Activated B cell treated with CpG ODN at 0.5 μM for 24 hours (primary cell): Measurements from ENCODE around the gene RPL35. TPM values are rescaled to one million over a fixed set of nuclear protein-coding genes. Genes with fewer than 3 reads are reported as not detected.

Experiments
- ATAC-seq: fragments of 200-7000 bp; cut with Tn5 transposase; one replicate; pipeline ENCODE4 v1.10.0; 2021; ENCODE audit warnings: low read depth, mild to moderate bottlenecking, moderate library complexity
- CTCF ChIA-PET: fragments of 350-600 bp; sonication (Branson Sonifier 250); formaldehyde crosslinking; loops from one replicate; lab custom pipeline; 2021; ENCODE audit warnings: antibody characterized with exemption; lab: Charles Lee
- POLR2A ChIA-PET: fragments of 350-600 bp; sonication (Branson Sonifier 250); formaldehyde crosslinking; loops from one replicate; lab custom pipeline; 2021; ENCODE audit warnings: antibody characterized with exemption; lab: Charles Lee
- DNase-seq: peaks from one replicate; pipeline ENCODE4 v3.0.0; 2022
- H3K27ac Mint-ChIP-seq: one replicate; pipeline ENCODE4 v1.8.0; 2020; ENCODE audit warnings: mixed read lengths
- H3K27me3 Mint-ChIP-seq: one replicate; pipeline ENCODE4 v1.8.0; 2021; ENCODE audit warnings: mixed read lengths
- H3K36me3 Mint-ChIP-seq: one replicate; pipeline ENCODE4 v1.8.0; 2021; ENCODE audit warnings: low read depth, mixed read lengths
- H3K4me1 Mint-ChIP-seq: one replicate; pipeline ENCODE4 v1.8.0; 2021; ENCODE audit warnings: mixed read lengths
- H3K4me3 Mint-ChIP-seq: one replicate; pipeline ENCODE4 v1.8.0; 2020; ENCODE audit warnings: mild to moderate bottlenecking, mixed read lengths
- H3K9me3 Mint-ChIP-seq: one replicate; pipeline ENCODE4 v1.8.0; 2020; ENCODE audit warnings: mixed read lengths
- intact Hi-C: fragments of 100-400 bp; cut with micrococcal nuclease; formaldehyde crosslinking; loops from one replicate; pipeline ENCODE4 v1.15.1; 2024
- total RNA-seq: library from RNA; stranded (reverse); gene quantifications from 2 replicates; pipeline ENCODE4 v1.2.3, GENCODE V29; 2022
- TF ChIP-seq, protein P1 (sequence below): fragments of 200-600 bp; IDR thresholded peaks from one replicate; pipeline ENCODE4 v1.8.0; 2022; ENCODE audit warnings: antibody characterized with exemption, mild to moderate bottlenecking

Gene RPL35
- total RNA-seq, 1 donor from 2014 or later: 2,037 TPM

DNA sequence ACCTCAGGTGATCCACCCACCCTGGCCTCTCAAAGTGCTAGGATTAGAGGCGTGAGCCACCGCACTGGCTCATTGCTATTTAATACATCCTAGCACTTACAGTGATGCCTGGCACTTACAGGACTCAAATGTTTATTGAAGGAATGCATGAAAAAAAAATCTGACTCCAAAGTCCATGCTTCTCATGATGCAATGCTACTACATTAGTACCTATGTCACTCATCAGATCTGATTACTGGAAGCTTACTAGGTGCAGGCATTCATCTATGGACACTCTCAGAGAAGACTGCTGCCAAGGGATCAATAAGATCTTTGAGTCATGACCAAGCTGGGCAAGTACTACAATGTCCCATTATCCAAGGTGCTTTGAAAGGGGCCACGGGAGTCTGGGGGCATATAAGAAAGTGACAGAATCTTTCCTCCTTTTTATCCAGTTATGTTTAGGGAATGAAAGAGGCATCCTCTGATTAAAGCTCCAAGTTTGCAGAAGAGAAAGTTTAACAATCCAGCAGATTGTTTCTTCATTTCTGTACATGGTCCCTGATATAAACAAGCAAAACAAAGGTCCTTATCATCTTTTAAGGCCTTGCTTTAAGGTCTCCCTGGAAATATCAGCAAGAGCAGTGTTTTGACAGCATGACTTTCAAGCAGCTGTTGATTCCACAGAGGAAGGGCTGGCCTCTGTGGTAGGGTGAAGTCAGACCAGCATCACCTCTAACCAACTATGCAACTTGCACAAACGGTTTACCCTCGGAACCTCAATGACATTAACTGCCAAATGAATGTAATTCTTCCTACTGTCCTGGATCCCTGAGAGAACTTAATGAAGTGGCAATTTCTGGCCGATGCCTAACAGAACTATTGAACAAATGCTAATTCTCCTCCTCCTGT, 36.1 kb upstream of the RPL35 start:
- ATAC-seq (no peak), DNase-seq (no peak)
- intact Hi-C loops: loop anchor here (10.0 kb wide), 1 partner anchor 477 kb away; no protein-coding TSS in a partner anchor
- Mint-ChIP-seq H3K36me3 (peaks cover 66% of the 10 kb centered on the region), H3K4me3 (no peak overlapping the region), H3K27me3 (no peaks in the 10 kb centered on the region), H3K9me3 (no peaks in the 10 kb centered on the region), H3K27ac (no peak overlapping the region), H3K4me1 (no peaks in the 10 kb centered on the region)
- ChIA-PET POLR2A (no interaction called here), CTCF (interaction anchor here (1.1 kb wide), 1 partner anchor 124 kb away, joined by 3 read pairs; no protein-coding TSS in a partner anchor)
- TF ChIP-seq, protein P1, sequence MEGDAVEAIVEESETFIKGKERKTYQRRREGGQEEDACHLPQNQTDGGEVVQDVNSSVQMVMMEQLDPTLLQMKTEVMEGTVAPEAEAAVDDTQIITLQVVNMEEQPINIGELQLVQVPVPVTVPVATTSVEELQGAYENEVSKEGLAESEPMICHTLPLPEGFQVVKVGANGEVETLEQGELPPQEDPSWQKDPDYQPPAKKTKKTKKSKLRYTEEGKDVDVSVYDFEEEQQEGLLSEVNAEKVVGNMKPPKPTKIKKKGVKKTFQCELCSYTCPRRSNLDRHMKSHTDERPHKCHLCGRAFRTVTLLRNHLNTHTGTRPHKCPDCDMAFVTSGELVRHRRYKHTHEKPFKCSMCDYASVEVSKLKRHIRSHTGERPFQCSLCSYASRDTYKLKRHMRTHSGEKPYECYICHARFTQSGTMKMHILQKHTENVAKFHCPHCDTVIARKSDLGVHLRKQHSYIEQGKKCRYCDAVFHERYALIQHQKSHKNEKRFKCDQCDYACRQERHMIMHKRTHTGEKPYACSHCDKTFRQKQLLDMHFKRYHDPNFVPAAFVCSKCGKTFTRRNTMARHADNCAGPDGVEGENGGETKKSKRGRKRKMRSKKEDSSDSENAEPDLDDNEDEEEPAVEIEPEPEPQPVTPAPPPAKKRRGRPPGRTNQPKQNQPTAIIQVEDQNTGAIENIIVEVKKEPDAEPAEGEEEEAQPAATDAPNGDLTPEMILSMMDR: no peak

DNA sequence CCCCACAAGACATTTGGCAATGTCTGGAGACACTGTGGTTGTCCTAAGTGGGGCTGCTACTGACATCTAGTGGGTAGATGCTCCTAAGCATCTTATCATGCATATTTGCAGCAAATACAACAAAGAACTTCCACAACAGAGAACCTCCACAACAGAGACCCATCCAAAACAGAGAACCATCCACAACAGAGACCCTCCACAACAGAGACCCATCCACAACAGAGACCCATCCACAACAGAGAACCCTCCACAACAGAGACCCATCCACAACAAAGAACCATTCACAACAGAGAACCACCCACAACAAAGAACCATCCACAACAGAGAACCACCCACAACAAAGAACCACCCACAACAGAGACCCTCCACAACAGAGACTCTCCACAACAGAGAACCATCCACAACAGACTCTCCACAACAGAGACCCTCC, 33.0 kb upstream of the RPL35 start:
- Mint-ChIP-seq H3K4me3 (no peak overlapping the region), H3K27me3 (no peaks in the 10 kb centered on the region), H3K27ac (peak overlapping the region; percentile 50), H3K36me3 (peaks cover 81% of the 10 kb centered on the region), H3K9me3 (no peaks in the 10 kb centered on the region), H3K4me1 (no peaks in the 10 kb centered on the region)
- TF ChIP-seq, protein P1: no peak
- DNase-seq: no peak
- POLR2A ChIA-PET: interaction anchor here (1.0 kb wide), 1 partner anchor 24 kb away, joined by 5 read pairs; no protein-coding TSS in a partner anchor
- CTCF ChIA-PET: interaction anchor here (1.4 to 5.3 kb wide), 4 partner anchors 33 to 122 kb away, joined by 3 to 31 read pairs (median 18); partner anchors contain the start of genes ARPC5L, NR6A1, RPL35 and WDR38
- intact Hi-C loops: loop anchor here (1.0 to 10.0 kb wide), 6 partner anchors 26 to 480 kb away; partner anchors contain the start of genes RPL35 and WDR38
- ATAC-seq: peak; percentile 85

DNA sequence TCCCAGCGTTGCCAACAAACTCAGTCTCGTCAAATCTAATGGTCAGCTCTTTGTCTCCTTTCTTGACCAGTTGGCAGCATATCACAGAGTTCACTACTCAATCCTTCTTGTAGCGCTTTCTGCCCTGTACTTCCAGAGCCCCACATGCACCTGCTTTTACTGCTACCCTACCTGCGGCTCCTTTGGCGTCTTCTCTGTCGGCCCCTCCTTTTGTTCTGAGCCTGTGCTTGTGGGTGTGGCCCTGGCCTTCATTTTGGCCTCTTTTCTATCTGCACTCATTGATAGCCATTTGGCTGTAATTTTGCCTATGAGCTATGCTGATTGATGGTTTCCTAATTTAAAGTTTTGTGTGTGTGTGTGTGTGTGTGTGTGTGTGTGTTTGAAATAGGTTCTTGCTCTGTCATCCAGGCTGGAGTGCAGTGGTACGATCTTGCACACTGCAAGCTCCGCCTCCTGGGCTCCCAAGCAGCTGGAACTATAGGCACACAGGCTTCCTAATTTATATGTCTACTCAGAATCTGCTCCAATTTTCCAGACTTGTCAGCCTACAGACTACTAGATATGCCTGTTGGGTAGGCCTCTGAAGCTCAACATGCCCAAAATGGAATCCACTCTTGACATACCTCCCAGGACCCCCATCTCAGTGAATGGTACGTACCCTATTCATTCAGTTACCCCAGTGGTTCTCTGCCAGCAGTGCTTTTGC, 32.4 kb upstream of the RPL35 start:
- H3K4me3 Mint-ChIP-seq: no peak overlapping the region
- DNase-seq (no peak), ATAC-seq (no peak)
- ChIA-PET CTCF (interaction anchor here (1.1 to 5.3 kb wide), 6 partner anchors 32 to 277 kb away, joined by 3 to 31 read pairs (median 6); partner anchors contain the start of genes ARPC5L, NR6A1, OLFML2A and RPL35), POLR2A (interaction anchor here (0.6 to 1.2 kb wide), 3 partner anchors 24 to 34 kb away, joined by 3 to 5 read pairs (median 3); partner anchors contain the start of gene RPL35)
- H3K36me3 Mint-ChIP-seq: peaks cover 80% of the 10 kb centered on the region
- intact Hi-C loops: loop anchor here (1.0 to 10.0 kb wide), 6 partner anchors 25 to 481 kb away; partner anchors contain the start of genes RPL35 and WDR38
- H3K27ac Mint-ChIP-seq: no peak overlapping the region
- H3K27me3 Mint-ChIP-seq: no peaks in the 10 kb centered on the region
- no peaks in the 10 kb centered on the region for H3K4me1 Mint-ChIP-seq
- TF ChIP-seq, protein P1: no peak
- H3K9me3 Mint-ChIP-seq: no peaks in the 10 kb centered on the region

DNA sequence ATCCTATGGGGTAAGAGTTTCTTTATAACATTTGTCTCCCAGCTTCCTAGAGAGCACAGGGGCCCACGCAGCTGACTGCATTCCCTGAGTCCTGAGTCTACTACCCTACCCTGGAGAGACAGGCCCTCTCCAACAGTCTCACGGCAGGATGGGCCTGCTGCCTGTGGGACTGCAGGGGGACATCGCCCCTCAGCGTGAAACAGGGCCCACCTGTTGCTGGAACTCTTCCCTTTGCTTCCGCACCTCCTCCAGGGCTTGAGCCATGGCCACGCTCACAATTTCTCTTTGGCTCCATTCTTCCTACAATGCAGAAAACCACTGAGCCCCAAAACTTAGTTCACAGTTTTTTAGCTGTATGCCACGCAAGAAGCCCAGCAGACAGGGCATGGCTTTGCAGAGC, 28.4 kb upstream of the RPL35 start:
- Mint-ChIP-seq H3K27me3 (no peaks in the 10 kb centered on the region), H3K4me3 (no peak overlapping the region), H3K36me3 (peaks cover 81% of the 10 kb centered on the region), H3K27ac (no peak overlapping the region), H3K9me3 (no peaks in the 10 kb centered on the region), H3K4me1 (no peaks in the 10 kb centered on the region)
- TF ChIP-seq, protein P1: no peak
- intact Hi-C loops: loop anchor here (10.0 kb wide), 1 partner anchor 485 kb away; no protein-coding TSS in a partner anchor
- ChIA-PET CTCF (interaction anchor here (5.3 kb wide), 1 partner anchor 36 kb away, joined by 29 read pairs; the partner anchor contains the start of gene WDR38), POLR2A (no interaction called here)
- ATAC-seq (no peak), DNase-seq (no peak)
